ENCODE data around the gene TMPRSS7. TPM values are rescaled to one million over a fixed set of nuclear protein-coding genes. Genes with fewer than 3 reads are reported as not detected.

TMPRSS7 gene
- total RNA-seq, 1 donor from 2014 or later = not detected

DNA sequence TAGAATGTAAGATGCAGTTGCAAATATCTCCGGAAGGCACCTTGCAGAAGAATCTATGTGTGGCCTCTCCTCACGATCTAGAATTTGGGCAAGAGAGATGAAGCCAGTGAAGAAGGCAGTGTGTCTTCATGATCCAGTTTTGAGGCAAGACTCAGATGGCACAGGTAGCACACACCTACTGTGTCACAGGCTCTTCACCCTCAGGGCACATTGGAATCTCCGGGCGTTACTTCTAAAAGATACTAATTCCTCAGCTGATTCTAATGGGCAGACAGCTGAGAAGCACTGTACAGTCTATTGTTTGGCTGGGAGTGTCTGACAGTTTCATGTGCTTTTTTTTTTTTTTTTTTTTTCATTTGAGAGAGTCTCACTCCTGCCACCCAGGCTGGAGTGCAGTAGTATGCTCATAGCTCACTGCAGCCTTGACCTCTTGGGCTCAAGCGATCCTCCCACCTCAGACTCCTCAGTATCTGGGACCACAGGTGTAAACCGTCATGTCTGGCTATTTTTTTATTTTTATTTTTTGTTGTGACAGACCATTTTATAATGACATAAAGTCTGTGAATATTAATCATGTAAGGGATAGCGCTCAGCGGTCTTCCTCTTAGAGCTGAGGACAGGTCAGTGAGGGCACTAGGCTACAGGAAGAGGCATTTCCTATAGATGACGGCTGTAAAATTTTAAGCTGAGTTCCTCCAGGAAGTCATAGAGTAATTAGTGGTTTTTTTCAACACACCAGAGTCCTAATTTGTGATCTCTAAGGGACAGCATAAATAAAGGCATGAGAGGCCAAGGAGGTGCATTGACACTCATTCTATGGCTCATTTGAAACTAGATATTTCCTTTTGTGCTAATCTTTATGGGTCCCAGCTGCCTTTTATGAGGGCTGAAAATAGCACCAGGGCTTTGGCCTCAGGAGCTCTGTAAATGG, 55.7 kb downstream of the TMPRSS7 start:
- TF ChIP-seq, protein P1, sequence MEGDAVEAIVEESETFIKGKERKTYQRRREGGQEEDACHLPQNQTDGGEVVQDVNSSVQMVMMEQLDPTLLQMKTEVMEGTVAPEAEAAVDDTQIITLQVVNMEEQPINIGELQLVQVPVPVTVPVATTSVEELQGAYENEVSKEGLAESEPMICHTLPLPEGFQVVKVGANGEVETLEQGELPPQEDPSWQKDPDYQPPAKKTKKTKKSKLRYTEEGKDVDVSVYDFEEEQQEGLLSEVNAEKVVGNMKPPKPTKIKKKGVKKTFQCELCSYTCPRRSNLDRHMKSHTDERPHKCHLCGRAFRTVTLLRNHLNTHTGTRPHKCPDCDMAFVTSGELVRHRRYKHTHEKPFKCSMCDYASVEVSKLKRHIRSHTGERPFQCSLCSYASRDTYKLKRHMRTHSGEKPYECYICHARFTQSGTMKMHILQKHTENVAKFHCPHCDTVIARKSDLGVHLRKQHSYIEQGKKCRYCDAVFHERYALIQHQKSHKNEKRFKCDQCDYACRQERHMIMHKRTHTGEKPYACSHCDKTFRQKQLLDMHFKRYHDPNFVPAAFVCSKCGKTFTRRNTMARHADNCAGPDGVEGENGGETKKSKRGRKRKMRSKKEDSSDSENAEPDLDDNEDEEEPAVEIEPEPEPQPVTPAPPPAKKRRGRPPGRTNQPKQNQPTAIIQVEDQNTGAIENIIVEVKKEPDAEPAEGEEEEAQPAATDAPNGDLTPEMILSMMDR (conservative IDR thresholded peaks at IDR 0.05) = no peak
- Mint-ChIP-seq H3K27ac (ENCODE audit: unreplicated experiment) (peak overlapping the region; percentile 35), H3K36me3 (ENCODE audit: low read depth) (peaks cover 1% of the 10 kb centered on the region), H3K9me3 (no peaks in the 10 kb centered on the region), H3K4me3 (peak overlapping the region; percentile 76), H3K4me1 (peaks cover 67% of the 10 kb centered on the region), H3K27me3 (ENCODE audit: low read depth) (peaks cover 27% of the 10 kb centered on the region)
- DNase-seq (ENCODE audit: low read depth, low spot score) = no peak

DNA sequence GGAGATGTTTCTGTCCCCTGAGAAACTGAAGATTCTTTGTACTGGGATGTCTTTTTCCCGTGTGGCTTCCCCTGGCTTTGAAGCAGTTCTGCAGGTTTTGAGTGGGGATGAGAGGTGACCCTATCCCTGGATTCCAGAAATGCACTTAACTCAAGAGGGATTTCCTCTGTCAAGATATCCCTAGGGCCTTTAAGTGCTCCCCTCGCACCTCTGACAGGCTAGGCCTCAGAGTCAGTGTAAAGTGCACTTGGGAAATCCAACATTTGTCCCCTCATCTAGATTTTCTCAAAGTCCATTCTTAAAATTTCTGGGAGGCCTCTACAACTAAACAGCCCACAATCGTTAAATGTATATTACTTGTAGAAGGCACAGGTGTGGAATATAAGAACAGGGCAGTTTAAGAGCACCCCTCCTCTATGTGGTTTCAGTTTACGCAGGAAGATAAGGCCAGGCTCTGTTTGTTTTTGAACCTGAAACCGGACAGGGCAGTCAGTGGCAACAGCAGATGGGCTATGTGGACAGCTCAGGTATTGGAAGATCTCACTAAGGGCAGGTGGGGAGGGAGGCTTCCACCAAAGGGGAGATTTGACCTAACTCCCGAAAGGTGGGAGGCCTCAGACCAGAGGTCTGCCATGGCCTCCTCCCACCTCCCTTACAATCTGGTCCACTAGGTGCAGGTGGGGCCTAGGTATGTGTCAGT, 56.5 kb downstream of the TMPRSS7 start:
- H3K9me3 Mint-ChIP-seq = no peaks in the 10 kb centered on the region
- TF ChIP-seq, protein P1 (conservative IDR thresholded peaks at IDR 0.05) = no peak
- peak overlapping the region; percentile 76 for H3K4me3 Mint-ChIP-seq
- DNase-seq (ENCODE audit: low read depth, low spot score) = no peak
- peak overlapping the region; percentile 35 for H3K27ac Mint-ChIP-seq (ENCODE audit: unreplicated experiment)
- H3K4me1 Mint-ChIP-seq = peaks cover 59% of the 10 kb centered on the region
- peaks cover 19% of the 10 kb centered on the region for H3K27me3 Mint-ChIP-seq (ENCODE audit: low read depth)
- peaks cover 8% of the 10 kb centered on the region for H3K36me3 Mint-ChIP-seq (ENCODE audit: low read depth)

DNA sequence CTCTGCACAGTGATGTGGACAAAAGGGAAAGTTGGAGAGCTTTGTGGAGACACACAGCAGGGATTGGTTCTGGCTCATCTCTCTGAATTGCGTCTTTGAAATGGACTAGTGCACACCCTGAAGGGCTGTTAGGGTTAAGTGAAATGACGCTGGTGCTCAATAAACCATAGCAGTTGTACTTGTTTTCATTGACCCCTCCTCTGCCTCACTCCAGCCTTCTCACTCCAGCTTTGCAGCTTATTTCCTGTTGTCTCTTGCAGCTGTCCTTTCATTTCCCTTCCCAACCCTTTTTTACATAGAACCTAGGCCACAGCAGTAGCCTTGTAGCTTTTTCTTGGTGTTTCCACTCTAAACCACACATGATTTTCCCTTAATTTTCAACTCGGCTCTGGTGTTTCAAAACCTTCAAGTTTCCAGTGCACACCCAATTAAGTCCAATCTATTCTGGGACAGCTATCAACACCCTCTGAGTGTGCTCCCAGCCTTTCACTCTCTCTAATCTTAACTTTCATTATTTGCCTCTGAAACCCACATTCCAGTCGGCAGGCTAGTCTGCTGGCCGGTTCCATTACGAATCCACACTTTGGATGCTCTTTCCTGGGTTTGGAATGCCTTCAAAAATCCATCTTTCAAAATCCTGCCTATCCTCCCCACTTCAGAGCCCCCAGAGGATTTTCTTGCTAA, 58.1 kb downstream of the TMPRSS7 start:
- Mint-ChIP-seq H3K36me3 (ENCODE audit: low read depth) (peaks cover 12% of the 10 kb centered on the region), H3K9me3 (no peaks in the 10 kb centered on the region), H3K4me1 (peaks cover 49% of the 10 kb centered on the region), H3K27me3 (ENCODE audit: low read depth) (peaks cover 7% of the 10 kb centered on the region), H3K27ac (ENCODE audit: unreplicated experiment) (peak overlapping the region; percentile 30), H3K4me3 (peak overlapping the region; percentile 73)
- DNase-seq (ENCODE audit: low read depth, low spot score) = no peak
- TF ChIP-seq, protein P1 (conservative IDR thresholded peaks at IDR 0.05) = no peak

DNA sequence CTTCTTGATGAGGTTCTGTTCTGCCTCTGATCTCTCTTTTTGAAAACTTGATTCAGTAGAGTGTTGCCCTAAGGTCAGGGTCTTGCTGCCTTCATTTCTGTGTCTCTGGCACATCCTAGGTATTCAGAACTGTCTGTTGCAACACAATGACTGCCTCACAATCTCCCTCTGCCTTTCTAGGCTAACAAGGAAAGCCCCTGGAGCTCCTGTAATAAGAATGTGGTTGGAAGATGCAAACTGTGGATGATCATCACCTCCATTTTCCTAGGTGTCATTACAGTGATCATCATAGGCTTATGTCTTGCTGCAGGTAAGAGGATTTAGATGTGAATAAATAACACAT, 58.6 kb downstream of the TMPRSS7 start:
- H3K27me3 Mint-ChIP-seq (ENCODE audit: low read depth) = peaks cover 2% of the 10 kb centered on the region
- DNase-seq (ENCODE audit: low read depth, low spot score) = no peak
- peak overlapping the region; percentile 30 for H3K27ac Mint-ChIP-seq (ENCODE audit: unreplicated experiment)
- H3K36me3 Mint-ChIP-seq (ENCODE audit: low read depth) = peaks cover 17% of the 10 kb centered on the region
- no peaks in the 10 kb centered on the region for H3K9me3 Mint-ChIP-seq
- H3K4me1 Mint-ChIP-seq = peaks cover 44% of the 10 kb centered on the region
- H3K4me3 Mint-ChIP-seq = peak overlapping the region; percentile 73
- TF ChIP-seq, protein P1 (conservative IDR thresholded peaks at IDR 0.05) = no peak

DNA sequence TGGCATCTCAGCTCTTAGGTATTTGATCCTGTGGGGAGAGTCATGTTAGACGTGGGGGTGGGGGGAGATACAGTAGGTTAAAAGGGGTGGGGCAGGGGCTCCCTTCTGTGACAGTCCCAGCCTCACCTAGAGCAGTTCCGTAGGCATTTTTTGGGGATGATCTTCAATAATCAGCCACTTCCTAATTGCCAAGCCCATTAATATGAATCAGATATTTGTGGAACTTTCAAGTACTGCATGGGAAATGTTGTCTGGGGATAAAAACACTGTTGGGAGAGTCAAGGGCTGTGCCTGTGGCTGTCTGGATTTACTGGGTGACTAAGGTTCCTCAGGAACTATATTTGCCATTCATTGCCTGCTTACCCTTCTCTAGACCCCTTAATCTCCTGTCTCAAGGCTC, 61.2 kb downstream of the TMPRSS7 start:
- no peaks in the 10 kb centered on the region for H3K27me3 Mint-ChIP-seq (ENCODE audit: low read depth)
- no peak overlapping the region for H3K4me3 Mint-ChIP-seq
- H3K27ac Mint-ChIP-seq (ENCODE audit: unreplicated experiment) = no peak overlapping the region
- peaks cover 23% of the 10 kb centered on the region for H3K4me1 Mint-ChIP-seq
- H3K9me3 Mint-ChIP-seq = no peaks in the 10 kb centered on the region
- H3K36me3 Mint-ChIP-seq (ENCODE audit: low read depth) = peaks cover 21% of the 10 kb centered on the region
- no peak for DNase-seq (ENCODE audit: low read depth, low spot score)
- TF ChIP-seq, protein P1 (conservative IDR thresholded peaks at IDR 0.05) = no peak

Data from neural crest cell (in vitro differentiated cells).